ENCODE measurements around the gene ATG16L2.

DNA sequence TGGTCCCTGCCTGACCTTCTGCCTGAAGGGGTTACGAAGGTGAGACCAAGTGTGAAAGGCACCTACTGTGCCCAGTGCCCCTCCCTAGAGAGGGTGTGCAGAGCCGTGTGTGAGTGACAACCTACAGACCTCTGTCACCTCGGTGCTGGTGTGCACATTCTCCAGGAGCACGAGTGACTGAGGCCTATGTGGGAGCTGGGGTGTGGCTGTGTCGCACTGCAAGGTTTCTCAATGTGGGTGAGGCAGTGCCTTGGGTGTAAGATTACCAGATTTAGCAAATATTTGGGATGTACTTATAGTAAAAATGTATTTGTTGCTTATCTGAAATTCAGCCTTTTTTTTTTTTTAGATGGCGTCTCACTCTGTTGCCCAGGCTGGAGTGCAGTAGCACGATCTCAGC, 26.0 kb upstream of the ATG16L2 start:
- TF ChIP-seq, protein P1, sequence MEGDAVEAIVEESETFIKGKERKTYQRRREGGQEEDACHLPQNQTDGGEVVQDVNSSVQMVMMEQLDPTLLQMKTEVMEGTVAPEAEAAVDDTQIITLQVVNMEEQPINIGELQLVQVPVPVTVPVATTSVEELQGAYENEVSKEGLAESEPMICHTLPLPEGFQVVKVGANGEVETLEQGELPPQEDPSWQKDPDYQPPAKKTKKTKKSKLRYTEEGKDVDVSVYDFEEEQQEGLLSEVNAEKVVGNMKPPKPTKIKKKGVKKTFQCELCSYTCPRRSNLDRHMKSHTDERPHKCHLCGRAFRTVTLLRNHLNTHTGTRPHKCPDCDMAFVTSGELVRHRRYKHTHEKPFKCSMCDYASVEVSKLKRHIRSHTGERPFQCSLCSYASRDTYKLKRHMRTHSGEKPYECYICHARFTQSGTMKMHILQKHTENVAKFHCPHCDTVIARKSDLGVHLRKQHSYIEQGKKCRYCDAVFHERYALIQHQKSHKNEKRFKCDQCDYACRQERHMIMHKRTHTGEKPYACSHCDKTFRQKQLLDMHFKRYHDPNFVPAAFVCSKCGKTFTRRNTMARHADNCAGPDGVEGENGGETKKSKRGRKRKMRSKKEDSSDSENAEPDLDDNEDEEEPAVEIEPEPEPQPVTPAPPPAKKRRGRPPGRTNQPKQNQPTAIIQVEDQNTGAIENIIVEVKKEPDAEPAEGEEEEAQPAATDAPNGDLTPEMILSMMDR (IDR thresholded peaks at IDR 0.05; ENCODE audit: low read length) = no peak
- TF ChIP-seq EZH2 (IDR thresholded peaks at IDR 0.05; ENCODE audit: borderline replicate concordance, low read length) = no peak

Measured in OCI-LY1 (cell line).